IMR-90 (cell line): ENCODE measurements around the gene TVP23C. TPM values are rescaled to one million over a fixed set of nuclear protein-coding genes. Genes with fewer than 3 reads are reported as not detected.

Experiments used
- ATAC-seq: fragments of 200-7000 bp; cut with Tn5 transposase; 2 replicates; pipeline ENCODE4 v1.9.1; 2020; ENCODE audit warnings: low read depth, mild to moderate bottlenecking, moderate library complexity
- BruUV-seq: library from RNA; stranded (reverse); fragments of 400-500 nt; replicated peaks from 2 replicates; lab custom pipeline; 2021; lab: Mats Ljungman, UMichigan
- CTCF ChIA-PET: fragments of 300-600 bp; formaldehyde crosslinking; extraction: SDS; loops from one replicate; lab custom pipeline; 2021; ENCODE audit warnings: antibody characterized with exemption; lab: Yijun Ruan, JAX
- POLR2A ChIA-PET: fragments of 300-600 bp; sonication (Branson Sonifier 250); formaldehyde crosslinking; loops from one replicate; lab custom pipeline; 2022; ENCODE audit warnings: antibody characterized with exemption; ENCODE audit not compliant: unreplicated experiment; lab: Charles Lee
- DNase-seq: peaks from one replicate; pipeline ENCODE4 v3.0.0; 2013
- H2AFZ ChIP-seq: replicated peaks from 2 replicates; pipeline ENCODE3; 2013; ENCODE audit warnings: low read length, mild to moderate bottlenecking; ENCODE audit not compliant: poor library complexity
- H2AK5ac ChIP-seq: 2 replicates; pipeline ENCODE4 v1.6.1; 2013; ENCODE audit warnings: low read depth, low read length, inconsistent platforms
- H2AK9ac ChIP-seq: replicated peaks from 2 replicates; pipeline ENCODE3; 2013; ENCODE audit warnings: mild to moderate bottlenecking, low read depth, low read length, moderate library complexity; ENCODE audit not compliant: poor library complexity
- H2BK120ac ChIP-seq: 2 replicates; pipeline ENCODE4 v1.6.1; 2013; ENCODE audit warnings: low read depth, low read length, inconsistent platforms
- H2BK15ac ChIP-seq: 3 replicates; pipeline ENCODE4 v1.6.1; 2013; ENCODE audit warnings: low read depth, low read length, inconsistent platforms
- H2BK20ac ChIP-seq: 2 replicates; pipeline ENCODE4 v1.6.1; 2013; ENCODE audit warnings: low read depth, mild to moderate bottlenecking, inconsistent platforms, low read length, moderate library complexity
- H2BK5ac ChIP-seq: 2 replicates; pipeline ENCODE4 v1.6.1; 2013; ENCODE audit warnings: mild to moderate bottlenecking, low read depth, low read length, inconsistent platforms; ENCODE audit not compliant: poor library complexity, severe bottlenecking
- H3K14ac ChIP-seq: replicated peaks from 2 replicates; pipeline ENCODE4 v1.6.1; 2013; ENCODE audit warnings: low read depth, low read length, inconsistent platforms
- H3K18ac ChIP-seq: 2 replicates; pipeline ENCODE4 v1.6.1; 2013; ENCODE audit warnings: low read depth, low read length, control low read depth
- H3K23ac ChIP-seq: 2 replicates; pipeline ENCODE4 v1.6.1; 2013; ENCODE audit warnings: low read depth, low read length, inconsistent platforms
- H3K27ac ChIP-seq: 2 replicates; pipeline ENCODE4 v1.5.1; 2013; ENCODE audit warnings: mild to moderate bottlenecking, control low read depth, low read length; ENCODE audit not compliant: insufficient read depth
- H3K27me3 ChIP-seq: 2 replicates; pipeline ENCODE4 v1.6.1; 2013; ENCODE audit warnings: low read length; ENCODE audit not compliant: control insufficient read depth, insufficient read depth
- H3K36me3 ChIP-seq: 2 replicates; pipeline ENCODE4 v1.6.1; 2013; ENCODE audit warnings: low read length, mixed read lengths; ENCODE audit not compliant: control insufficient read depth, insufficient read depth
- H3K4ac ChIP-seq: 2 replicates; pipeline ENCODE4 v1.6.1; 2013; ENCODE audit warnings: low read depth, low read length, inconsistent platforms
- H3K4me1 ChIP-seq: 2 replicates; pipeline ENCODE4 v1.6.1; 2013; ENCODE audit warnings: low read length, mixed read lengths; ENCODE audit not compliant: control insufficient read depth, insufficient read depth
- H3K4me2 ChIP-seq: 2 replicates; pipeline ENCODE4 v1.6.1; 2013; ENCODE audit warnings: low read depth, mild to moderate bottlenecking, control low read depth, low read length, moderate library complexity
- H3K4me3 ChIP-seq: 2 replicates; pipeline ENCODE4 v1.5.1; 2013; ENCODE audit warnings: low read depth, mild to moderate bottlenecking, control low read depth, low read length, moderate library complexity; ENCODE audit not compliant: insufficient read depth
- H3K56ac ChIP-seq: 2 replicates; pipeline ENCODE4 v1.6.1; 2013; ENCODE audit warnings: low read length, inconsistent platforms; ENCODE audit not compliant: insufficient read depth; ENCODE audit errors: extremely low read depth
- H3K79me1 ChIP-seq, 2 experiments: 2 replicates each; pipeline ENCODE4 v1.6.1; 2013; ENCODE audit warnings: low read length in 2 of 2, inconsistent platforms in 1 of 2, low read depth in 1 of 2
- H3K9ac ChIP-seq: 2 replicates; pipeline ENCODE4 v1.6.1; 2013; ENCODE audit warnings: low read depth, low read length, control low read depth
- H3K9me1 ChIP-seq: 2 replicates; pipeline ENCODE4 v1.6.1; 2013; ENCODE audit warnings: low read length, inconsistent platforms; ENCODE audit not compliant: insufficient read depth
- H3K9me3 ChIP-seq: 2 replicates; pipeline ENCODE4 v1.6.1; 2013; ENCODE audit warnings: low read length; ENCODE audit not compliant: control insufficient read depth, insufficient read depth
- H4K20me1 ChIP-seq: 2 replicates; pipeline ENCODE4 v1.6.1; 2013; ENCODE audit warnings: low read length, inconsistent platforms; ENCODE audit not compliant: insufficient read depth
- H4K5ac ChIP-seq: 2 replicates; pipeline ENCODE4 v1.6.1; 2013; ENCODE audit warnings: mild to moderate bottlenecking, low read depth, low read length, control low read depth
- H4K8ac ChIP-seq, 2 experiments: 2 replicates each; pipeline ENCODE4 v1.6.1; 2013; ENCODE audit warnings: low read depth in 2 of 2, low read length in 2 of 2, control low read depth in 1 of 2, inconsistent platforms in 1 of 2
- H4K91ac ChIP-seq: 2 replicates; pipeline ENCODE4 v1.6.1; 2013; ENCODE audit warnings: low read depth, low read length, inconsistent platforms; ENCODE audit not compliant: insufficient read depth
- CEBPB ChIP-seq: IDR thresholded peaks from 2 replicates; pipeline ENCODE4 v1.6.1; 2012; ENCODE audit warnings: low read depth, low read length, improper control_type of control experiment
- FOS ChIP-seq: fragments of 150-350 bp; IDR thresholded peaks from 2 replicates; pipeline ENCODE4 v1.6.1; 2016; ENCODE audit warnings: low read depth, low read length
- NFE2L2 ChIP-seq: fragments of 150-350 bp; IDR thresholded peaks from 2 replicates; pipeline ENCODE4 v1.6.1; 2016; ENCODE audit warnings: low read depth, mild to moderate bottlenecking, low read length
- POLR2A ChIP-seq: IDR thresholded peaks from 2 replicates; pipeline ENCODE4 v1.6.1; 2012; ENCODE audit warnings: mild to moderate bottlenecking, low read depth, low read length
- RAD21 ChIP-seq: IDR thresholded peaks from 2 replicates; pipeline ENCODE4 v1.6.1; 2012; ENCODE audit warnings: low read length, improper control_type of control experiment
- RFX5 ChIP-seq: IDR thresholded peaks from 2 replicates; pipeline ENCODE4 v1.8.0; 2012; ENCODE audit warnings: low read depth, mild to moderate bottlenecking, low read length, moderate library complexity
- USF2 ChIP-seq: fragments of 150-350 bp; IDR thresholded peaks from 2 replicates; pipeline ENCODE4 v1.6.1; 2017; ENCODE audit warnings: mild to moderate bottlenecking, antibody characterized with exemption, low read length, low read depth
- WGBS, 2 experiments: methylation state at CpG; one replicate each; pipeline versions ENCODE4 v1.1.5 to v1.1.7; 2013; ENCODE audit warnings: missing lambda C conversion rate in 2 of 2; ENCODE audit not compliant: insufficient read length in 1 of 2; ENCODE audit errors: extremely low coverage in 2 of 2; 5-methylcytosine and 5-hydroxymethylcytosine counted together
- dilution Hi-C: fragments of 300-500 bp; cut with HindIII; formaldehyde crosslinking; loops from one replicate; pipeline ENCODE4 v1.14.3; 2018; ENCODE audit warnings: low sequenced_read_pairs; ENCODE audit not compliant: unreplicated experiment
- in situ Hi-C: fragments of 300-500 bp; cut with MboI; formaldehyde crosslinking; loops from 3 replicates; pipeline ENCODE4 v1.14.3; 2019; ENCODE audit warnings: low sequenced_read_pairs, inconsistent platforms, mixed read lengths
- intact Hi-C: fragments of 100-400 bp; cut with micrococcal nuclease; formaldehyde crosslinking; loops from 2 replicates; pipeline ENCODE4 v1.10.0; 2022
- polyA plus RNA-seq, 3 experiments: library from polyadenylated mRNA; depleted of rRNA; stranded (reverse); fragments of >200 nt; gene quantifications; 2 replicates each; pipeline ENCODE4 v1.2.3, GENCODE V29; 2012; ENCODE audit warnings: low replicate concordance in 1 of 3
- total RNA-seq: library from RNA; depleted of rRNA; stranded (reverse); fragments of >200 nt; gene quantifications from 2 replicates; pipeline ENCODE4 v1.2.3, GENCODE V29; 2012

TVP23C gene
- total and polyA plus RNA-seq, 2 of the 4 experiments (the other 2 are of a cell fraction) = 7.5 to 12.0 TPM

GRCh38 chr17:15488557-15488956, 74.7 kb downstream of the TVP23C start:
- no peak overlapping the region for H3K56ac ChIP-seq
- no peak overlapping the region for H4K5ac ChIP-seq
- no peak overlapping the region for H3K18ac ChIP-seq
- H4K91ac ChIP-seq = no peak overlapping the region
- no peak overlapping the region for H2AK5ac ChIP-seq
- TF ChIP-seq RFX5 (no peak), USF2 (no peak), RAD21 (no peak), CEBPB (no peak), FOS (no peak), NFE2L2 (no peak), POLR2A (no peak)
- no peak overlapping the region for H2AK9ac ChIP-seq
- H4K20me1 ChIP-seq = no peaks in the 10 kb centered on the region
- no TSS peak for BruUV-seq
- H2BK5ac ChIP-seq = no peak overlapping the region
- H3K14ac ChIP-seq = no peak overlapping the region
- intact Hi-C loops (no loop called here), dilution Hi-C loops (no loop called here), in situ Hi-C loops (no loop called here)
- peaks cover 4% of the 10 kb centered on the region for H3K4me1 ChIP-seq
- no peak overlapping the region for H2BK120ac ChIP-seq
- H3K23ac ChIP-seq = no peak overlapping the region
- H2BK20ac ChIP-seq = no peak overlapping the region
- H3K4me3 ChIP-seq = no peak overlapping the region
- H3K9me3 ChIP-seq = no peaks in the 10 kb centered on the region
- H3K27me3 ChIP-seq = no peaks in the 10 kb centered on the region
- H3K27ac ChIP-seq = no peak overlapping the region
- 80% methylated on average over 1 of the region's 2 CpGs; no CpG with 5 or more reads in 1 of the 2 experiments for WGBS, 2 experiments
- POLR2A ChIA-PET = interaction anchor here (0.7 kb wide), 1 partner anchor 245 kb away, joined by 3 read pairs; no protein-coding TSS in a partner anchor
- H3K79me1 ChIP-seq = peaks cover 0 to 4% of the 10 kb centered on the region in 2 experiments; a peak in 1 of 4 replicates
- no peak overlapping the region for H3K4me2 ChIP-seq
- CTCF ChIA-PET = no interaction called here
- H2AFZ ChIP-seq = no peak overlapping the region
- H3K9ac ChIP-seq = no peak overlapping the region
- H3K4ac ChIP-seq = no peak overlapping the region
- ATAC-seq (no peak), DNase-seq (no peak)
- peaks cover 3% of the 10 kb centered on the region; the same call in 1 of the 2 replicates for H3K36me3 ChIP-seq
- peaks cover 14% of the 10 kb centered on the region for H3K9me1 ChIP-seq
- H4K8ac ChIP-seq = no peak overlapping the region
- H2BK15ac ChIP-seq = no peak overlapping the region
